NCI-H146 treated with DMSO at 0.1 percent for 48 hours (cell line): ENCODE results near the gene FOSL2.
"Not testable (repeated sequence)": the region's sequence is repeated elsewhere in the genome, so short reads cannot be mapped to it uniquely, and the experiment has no call there.

Experiments
- DNase-seq: peaks from one replicate; lab custom pipeline; 2025; ENCODE audit not compliant: unreplicated experiment; lab: John Stamatoyannopoulos, UW

Gene FOSL2

DNA sequence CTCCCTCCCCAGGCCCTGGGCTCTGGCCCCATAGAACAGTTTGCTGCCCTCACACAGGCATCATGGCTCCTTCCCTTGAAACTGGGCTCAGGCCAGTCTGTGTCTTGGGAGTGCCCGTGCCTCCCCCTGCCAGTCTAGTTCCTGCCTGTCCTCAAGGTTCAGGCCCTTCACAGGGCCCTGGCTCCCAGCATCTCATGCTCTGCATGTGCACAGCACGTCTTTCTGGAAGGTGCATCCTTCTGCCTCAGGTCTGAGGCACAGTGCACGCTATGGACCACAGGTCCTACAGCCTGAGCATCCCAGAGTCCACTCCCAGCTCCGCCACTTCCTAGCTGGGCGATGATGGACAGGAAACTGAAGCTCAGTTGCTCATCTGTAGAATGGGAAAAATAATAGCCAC is 35.6 kb upstream of the FOSL2 start:
- DNase-seq: no peak

DNA sequence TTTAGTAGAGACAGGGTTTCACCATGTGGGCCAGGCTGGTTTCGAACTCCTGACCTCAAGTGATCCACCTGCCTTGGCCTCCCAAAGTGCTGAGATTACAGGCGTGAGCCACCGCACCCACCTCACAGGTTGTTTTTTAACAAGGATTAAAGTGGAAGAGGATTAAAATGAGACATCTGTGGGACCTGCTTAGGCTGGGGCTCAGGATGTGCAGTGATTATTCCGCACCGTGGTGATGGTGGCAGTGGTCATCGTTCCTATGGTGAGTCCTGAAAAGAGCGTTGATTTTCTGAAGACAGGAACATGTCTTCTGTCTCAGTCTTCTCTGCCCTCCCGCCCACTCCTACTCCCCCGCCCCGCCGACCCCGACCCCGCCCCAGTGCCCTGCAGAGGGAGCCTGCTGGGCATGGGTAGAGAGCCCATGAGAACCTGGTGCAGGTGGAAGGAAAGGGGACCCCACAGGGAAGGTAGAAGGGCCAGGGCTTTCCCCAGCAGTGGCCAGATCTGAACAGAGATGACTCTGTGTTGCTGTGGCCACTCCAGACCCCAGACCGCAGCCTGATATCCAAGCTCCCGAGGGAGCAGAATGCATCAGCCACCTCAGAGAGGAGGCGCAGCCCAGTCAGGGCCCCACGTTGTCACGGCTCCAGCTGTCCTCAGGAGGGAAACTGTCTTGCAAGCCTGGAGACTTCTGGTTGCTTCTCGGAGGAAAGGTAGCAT is 34.5 kb upstream of the FOSL2 start:
- DNase-seq: no peak

DNA sequence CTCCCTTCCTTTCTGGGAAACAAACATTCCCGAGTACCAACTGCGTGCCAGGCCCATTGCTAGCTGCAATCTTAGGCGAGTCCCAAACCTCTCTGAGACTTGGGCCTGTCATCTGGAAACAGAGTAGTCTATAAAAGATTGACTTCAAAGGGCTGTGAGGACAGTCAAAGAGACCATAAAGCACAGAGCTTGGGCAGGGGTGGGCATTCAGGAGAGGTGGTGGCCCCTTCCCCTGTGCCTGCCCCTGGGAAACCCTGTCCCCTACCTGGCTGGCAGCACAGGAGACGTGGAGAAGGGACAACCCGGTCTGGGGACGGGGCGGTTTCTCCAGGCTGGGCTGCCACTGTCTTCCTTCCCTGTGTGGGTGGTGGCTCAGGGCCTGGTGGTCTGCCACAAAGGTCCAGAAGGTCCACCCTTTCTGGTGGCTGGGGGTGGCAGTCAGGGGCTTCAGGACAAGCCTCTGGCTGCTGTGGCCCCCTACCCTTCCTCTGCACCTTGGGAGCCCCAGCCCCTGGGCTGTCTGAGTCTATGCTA is 33.9 kb upstream of the FOSL2 start:
- no peak for DNase-seq

DNA sequence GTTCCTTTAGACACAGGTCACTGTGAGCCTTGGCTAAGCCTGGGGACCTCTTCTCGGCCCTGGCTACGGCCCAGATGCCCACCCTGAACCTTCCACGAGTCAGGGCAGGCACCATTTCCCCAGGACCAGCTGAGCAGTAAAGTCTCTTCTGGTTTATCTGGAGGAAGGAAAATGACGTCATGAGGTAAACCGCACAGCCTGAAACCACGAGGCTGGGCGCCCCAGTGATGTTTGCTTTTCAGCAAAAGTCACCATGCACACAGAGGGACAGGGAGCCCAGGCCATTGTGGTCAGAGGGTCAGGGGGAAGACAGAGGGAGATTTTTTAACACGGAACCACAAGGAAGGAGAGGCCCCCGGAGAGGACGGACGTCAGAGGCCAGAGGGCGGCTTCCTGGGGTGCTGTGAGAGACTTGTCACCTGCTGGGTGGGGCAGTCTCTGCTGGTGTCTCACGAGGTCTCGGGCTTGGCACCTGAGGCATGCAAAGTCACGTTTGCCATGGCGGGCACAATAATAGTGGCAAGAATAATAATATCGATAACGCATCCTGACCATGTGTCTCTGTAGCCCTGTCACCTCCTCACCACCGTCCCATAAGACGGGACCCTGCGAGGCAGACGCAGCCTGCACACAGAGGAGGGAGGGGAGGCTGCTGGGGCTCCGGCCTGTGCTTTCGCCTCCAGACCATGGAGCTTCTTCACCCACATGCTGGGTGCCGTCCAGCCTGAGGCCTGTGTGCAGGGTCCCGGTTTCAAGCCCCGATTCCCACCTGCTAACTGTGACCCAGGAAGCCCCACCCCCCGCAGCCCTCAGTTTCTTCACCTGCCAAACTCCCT is 33.2 kb upstream of the FOSL2 start:
- no peak for DNase-seq

DNA sequence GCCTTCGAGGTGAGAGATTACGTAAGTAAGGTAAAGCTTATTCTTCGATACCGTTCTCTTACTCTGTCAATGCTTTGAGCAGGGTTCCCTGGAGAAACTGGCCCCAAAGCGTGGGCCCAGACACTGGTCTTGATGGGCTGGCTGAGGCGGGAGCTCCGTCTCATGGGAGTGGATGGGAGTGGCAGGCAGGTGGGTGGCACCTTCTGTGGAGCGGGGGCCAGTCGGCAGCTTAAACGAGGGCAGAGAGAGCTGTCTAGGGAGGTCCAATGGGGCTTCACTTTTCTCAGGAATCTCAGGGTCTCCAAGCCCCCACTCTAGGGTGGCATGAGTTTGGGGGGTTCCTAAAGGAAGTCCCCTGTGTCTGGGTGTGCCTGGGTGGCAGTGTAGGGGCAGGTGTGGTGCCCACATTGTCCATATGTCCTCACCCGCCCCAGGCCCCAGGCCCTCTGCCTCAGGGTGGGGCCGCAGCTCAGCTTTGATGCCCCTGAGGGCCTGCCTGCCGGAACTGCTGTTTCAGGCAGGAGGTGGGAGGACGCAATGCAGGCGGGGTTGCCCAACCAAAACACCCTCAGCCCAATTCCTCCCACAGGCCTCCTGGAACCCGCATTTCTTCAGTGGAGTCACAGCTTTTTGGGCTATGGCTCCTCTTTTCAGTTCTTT is 32.5 kb upstream of the FOSL2 start:
- DNase-seq: no peak

DNA sequence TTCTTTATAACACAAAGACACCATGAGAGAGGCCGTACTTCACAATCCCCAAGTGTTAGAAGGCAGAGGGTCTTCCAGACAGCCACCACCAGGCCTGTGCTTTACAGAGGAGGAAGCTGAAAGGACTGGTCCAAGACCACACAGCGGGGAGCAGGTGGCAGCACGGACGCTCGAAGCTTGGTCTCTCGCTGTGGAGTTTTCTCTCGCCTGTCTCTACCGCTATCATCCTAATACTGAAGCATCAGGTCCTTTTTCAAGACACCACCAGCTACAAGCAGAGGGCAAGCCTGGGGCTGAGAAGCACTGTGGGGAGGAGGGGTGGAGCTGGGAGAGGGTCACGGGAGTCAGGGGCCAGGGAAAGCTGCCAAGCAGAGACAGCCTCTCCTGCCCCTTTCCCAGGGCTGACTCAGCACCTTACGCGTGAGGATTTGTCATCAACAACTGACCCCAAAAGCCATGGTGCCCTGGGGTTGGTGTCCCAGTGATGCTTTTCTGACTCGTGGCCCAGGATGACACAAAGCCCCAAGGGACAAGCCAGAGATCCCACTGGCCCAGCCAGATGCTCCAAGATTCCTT is 31.9 kb upstream of the FOSL2 start:
- DNase-seq: no peak

DNA sequence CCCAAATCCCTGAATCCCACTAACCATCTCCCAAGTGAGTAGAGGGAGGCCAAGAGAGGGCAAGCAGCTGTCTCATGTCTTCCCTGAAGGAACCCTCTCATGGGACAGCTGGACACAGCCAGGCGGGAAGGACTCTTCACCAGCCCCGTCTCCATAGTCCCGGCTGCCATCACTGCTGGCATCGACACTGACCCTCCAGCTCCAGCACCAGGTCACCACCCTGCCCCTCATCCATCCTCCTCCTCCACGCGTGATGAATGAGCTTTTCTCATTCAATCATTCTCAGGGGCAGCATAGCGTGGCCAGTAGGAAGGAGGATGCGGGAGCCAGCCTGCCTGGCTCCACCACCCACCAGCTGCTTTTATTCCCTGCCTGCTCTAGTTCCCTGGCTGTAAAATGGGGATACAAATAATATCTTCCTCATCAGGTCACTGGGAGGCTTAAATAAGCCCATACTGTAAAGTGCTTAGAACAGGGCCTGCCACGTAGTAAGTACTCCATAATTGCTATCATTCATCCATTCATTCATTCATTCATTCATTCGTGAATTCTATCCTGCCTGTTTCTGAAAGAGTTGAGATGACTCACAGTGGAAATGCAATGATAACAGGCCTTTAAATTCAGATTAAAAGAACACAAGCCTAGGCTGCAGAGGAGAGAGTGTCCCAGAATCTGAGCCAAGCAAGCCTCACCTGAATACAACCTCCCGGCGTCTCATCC is 30.5 kb upstream of the FOSL2 start:
- no peak for DNase-seq

DNA sequence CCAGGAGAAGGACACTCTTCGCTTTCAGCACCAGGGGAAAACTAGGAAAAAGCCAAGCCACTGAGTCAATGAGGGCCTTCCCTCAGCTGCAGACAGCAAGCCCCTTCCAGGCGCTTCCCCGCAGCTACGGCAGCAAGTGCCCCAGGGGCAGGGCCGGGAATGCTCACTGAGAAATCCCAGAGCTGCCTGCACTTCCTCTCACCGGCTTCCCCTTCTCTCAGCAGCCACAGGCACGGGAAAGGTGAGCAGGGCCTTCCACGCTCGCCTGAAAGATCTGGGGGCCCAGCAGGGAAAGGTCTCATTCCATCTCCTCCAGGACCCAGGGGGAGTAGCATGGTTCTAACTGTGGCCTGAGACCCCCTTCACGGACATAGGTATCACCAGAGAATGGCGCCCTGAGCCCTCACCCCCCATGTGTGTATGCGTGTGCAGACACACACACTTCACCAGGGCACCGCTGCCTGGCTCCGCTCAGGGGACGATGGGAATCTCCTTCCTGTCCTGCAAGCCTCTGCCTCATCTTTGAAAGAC is 29.6 kb upstream of the FOSL2 start:
- DNase-seq: no peak

DNA sequence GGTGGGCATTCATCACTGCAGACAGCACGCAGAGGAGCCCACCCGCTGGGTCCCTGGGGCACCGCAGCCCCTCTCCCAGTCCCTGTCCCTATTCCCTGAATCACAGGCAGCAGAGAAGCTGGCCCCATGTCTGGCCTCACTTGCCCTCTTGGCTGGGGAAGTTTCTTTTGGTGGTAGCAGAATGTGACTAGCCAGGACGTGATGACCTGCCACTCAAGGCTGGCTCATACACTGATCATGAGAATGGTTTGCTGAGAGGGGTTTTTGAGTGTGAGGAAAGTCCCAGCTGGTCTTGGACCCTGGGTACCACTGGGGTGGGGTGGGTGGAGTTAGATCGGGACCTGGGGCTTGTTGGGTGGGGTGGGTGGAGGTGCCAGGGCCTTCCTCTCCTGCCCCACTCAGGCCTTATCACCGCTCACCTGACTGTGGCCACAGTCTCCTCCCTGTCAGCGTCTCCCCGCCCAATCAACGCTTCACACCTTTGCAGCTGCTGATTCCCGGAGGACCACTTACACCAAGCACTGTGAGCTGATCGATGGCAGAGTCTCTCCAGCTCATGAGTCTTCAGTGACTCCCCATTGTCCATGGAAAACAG is 28.9 kb upstream of the FOSL2 start:
- no peak for DNase-seq

DNA sequence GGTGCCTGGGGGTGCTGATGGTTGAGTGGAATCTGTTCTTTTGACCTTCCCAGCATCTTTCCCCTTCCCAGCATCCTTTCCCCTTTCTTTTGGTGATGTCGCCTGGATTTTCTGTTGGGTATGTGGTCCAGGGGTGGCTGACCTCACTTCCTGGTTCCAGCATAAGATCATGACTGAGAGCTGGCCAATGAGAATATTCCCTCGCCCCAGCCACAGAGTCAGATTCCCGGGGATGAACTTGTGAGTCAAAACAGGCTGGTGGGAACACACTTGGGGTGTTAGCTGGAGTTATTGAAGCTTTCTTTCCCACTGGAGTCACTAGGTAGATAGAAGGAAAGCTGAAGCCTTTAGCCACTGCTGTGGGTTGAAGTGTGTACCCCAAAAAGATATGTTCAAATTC is 28.0 kb upstream of the FOSL2 start:
- no peak for DNase-seq

DNA sequence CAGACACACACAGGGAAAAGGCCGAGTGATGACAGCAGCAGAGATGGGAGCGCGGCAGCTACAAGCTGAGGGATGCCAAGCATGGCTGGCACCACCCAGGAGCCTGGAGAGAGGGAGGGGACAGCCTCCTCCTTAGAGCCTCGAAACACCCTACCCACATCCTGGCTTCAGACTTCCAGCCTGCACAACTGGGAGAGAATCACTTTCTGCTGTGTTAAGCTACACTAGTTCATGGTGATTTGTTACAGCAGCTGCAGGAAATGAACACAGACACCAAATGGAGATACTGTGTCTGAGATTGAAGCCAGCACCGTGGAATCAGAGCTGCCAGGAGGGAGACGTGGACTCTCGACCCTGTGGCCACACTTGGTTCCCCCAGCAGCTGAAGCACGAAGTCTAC is 27.5 kb upstream of the FOSL2 start:
- DNase-seq: no peak

DNA sequence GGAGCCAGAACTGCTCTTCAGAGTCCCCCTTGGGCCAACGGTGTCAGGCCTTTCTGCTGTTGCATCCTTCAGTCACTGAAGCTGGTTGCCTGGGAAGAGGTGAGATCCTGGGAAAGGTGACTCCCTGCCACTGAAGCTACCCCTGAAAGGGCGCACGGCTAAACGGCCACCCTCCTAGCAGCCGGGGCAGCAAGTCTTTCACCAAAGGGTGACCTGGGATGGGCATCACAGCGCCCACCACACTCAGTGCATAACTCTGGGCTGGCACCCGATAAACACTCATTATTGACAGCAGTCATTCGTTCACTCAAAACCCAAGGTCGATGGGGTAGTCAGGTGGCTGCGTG is 26.5 kb upstream of the FOSL2 start:
- DNase-seq: no peak

DNA sequence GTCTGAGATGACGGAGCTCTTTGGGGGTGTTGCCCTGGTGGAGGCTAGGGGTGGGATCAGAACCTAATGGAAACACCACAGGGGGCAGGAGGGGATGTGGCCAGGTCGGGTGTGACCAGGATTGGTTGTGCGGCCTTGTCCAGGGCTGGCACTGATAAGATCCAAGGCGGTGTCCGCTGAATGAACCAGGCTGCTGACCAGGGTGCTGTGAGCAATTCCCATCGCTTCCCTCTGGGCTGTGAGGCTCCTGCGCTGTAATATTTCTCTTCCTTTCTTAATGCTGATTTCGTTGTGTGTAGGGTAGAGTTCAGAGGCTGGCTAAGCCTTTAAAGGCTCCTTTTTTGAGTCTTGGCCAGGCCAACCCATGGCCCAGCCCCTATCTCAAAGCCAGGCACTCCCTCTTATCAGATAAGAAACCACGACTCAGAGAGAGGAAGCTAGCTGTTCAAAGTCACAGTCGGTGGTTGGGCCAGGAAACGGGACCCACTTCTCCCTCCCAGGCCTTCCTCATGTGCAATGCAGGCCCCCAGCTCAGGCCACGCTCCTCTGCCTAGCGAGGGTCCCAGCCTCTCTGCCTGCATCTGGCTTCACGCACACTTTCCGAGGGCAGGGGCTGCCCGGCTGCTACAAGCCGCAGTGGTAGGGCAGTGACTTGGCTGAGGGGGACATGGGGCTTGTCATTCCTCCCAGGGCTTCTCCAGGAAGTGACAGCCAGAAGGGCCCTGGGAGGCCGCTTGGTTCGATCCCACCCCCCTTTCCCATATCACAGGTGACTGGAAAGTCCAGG is 26.0 kb upstream of the FOSL2 start:
- DNase-seq: no peak

DNA sequence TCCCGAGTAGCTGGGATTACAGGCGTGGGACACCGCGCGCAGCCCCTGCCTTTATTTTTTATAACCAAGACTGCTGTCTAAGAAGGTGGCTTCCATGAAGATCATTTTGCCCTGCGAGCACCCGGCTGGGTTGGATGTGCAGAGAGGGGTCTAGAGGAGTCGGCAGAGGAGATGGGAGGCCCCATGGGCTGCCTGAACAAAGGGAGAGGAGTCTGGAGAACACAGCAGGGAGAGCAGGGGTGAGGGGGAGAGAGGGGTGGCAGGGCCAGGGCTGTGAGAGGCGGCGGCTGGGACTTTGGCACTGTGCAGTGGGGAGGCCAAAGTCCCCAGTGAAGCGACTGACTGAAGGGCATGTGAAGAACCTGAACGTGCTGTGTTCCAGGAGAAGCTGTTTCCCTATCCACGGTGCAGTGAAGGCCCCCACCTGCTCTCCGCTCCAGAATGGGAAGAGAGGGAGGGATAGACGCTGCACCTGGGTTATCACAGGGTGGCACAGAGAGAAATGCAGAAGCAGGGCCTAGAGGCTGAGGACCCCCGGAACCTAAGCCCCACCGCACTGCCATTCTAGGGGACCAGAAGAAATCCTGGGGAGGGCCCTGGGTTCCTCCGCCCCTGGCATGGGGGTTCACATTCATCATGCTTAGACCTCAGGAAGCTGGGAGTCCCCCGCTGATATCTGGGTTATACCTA is 24.8 kb upstream of the FOSL2 start:
- DNase-seq: no peak

DNA sequence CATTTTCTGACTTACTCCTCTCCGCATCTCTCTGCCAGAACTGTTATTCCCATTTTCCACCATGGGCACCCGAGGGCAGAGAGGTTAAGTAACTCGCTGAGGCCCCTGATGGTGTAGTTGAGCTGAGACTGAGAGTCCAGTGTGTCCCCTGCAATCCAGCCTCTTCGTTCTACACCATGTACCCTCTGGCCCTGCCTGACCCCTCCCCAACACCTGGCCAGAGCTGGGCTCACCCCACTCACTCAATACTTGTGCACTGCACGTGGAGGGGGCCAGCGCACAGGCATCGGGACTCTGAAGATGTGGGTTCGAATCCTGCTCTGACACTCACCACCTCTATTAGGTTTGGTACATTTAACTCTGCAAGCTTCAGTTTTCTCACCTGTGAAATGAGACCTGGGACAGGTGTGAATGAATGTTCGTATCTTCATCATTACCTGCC is 24.3 kb upstream of the FOSL2 start:
- no peak for DNase-seq

DNA sequence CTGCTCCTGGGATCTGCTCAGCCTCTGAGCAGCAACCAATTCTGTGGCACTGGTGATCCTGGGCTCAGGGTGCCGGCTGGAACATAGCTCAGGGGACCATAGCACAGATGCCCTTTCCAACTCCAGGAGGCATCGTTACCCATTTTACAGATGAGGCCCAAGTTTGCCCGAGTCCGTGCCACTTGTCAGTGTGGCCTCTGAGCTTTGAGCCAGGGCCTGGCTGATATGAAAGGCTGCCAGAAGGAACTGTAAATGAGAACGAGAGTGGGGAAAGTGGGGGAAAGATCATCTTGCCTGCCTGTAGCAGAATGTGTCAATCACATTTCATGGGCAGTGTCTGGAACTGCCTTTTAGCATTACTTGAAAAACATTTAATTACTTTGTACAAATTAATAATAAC is 23.3 kb upstream of the FOSL2 start:
- DNase-seq: no peak

DNA sequence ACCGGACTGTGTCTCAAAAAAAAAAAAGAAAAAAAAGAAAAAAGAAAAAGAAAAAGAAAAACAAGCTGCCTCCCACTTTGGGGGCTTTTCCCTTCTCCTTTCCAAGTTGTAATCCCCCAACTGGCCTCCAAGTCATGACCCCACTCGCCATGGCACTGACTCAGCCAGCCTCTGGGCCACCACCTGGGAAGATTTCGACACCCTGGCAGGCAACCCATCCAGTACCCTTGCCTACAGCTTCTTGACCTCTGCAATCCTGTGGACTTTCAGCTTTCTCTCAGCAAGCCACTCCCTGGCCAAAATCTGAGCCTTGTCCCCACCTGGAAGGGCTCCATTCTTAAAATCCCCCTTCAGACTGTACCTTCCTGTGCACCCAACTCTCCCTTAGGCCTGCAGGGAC is 22.3 kb upstream of the FOSL2 start:
- no peak for DNase-seq

DNA sequence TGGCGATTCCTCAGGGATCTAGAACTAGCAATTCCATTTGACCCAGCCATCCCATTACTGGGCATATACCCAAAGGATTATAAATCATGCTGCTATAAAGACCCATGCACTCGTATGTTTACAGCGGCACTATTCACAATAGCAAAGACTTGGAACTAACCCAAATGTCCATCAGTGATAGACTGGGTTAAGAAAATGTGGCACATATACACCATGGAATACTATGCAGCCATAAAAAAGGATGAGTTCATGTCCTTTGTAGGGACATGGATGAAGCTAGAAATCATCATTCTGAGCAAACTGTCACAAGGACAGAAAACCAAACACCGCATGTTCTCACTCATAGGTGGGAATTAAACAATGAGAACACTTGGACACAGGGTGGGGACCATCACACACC is 20.9 kb upstream of the FOSL2 start:
- not testable (repeated sequence) for DNase-seq

DNA sequence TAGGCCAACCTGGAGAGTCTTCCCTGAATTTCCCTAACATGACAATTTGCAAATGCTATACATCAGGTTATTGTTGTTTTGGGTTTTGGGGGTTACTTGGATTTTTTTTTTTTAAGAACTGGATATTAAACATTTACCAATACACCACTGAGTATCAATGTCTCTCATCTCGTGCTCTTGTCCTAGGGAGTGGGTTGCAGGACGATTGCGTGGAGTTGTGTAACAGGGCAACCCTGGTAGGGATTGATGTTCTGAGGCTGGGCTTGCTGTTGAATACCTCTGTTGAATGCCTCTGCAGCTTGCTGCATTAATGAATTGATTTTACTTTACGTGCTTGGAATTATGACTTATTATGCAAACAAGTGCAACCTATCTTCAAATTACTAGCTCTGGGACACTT is 18.8 kb upstream of the FOSL2 start:
- DNase-seq: no peak
